ENCODE measurements around the gene OR2T11.
"Not testable (repeated sequence)": the region's sequence is repeated elsewhere in the genome, so short reads cannot be mapped to it uniquely, and the experiment has no call there.

The OR2T11 gene

GRCh38 chr1:248618119-248618518 is 16.8 kb downstream of the OR2T11 start:
- no peak for DNase-seq

- DNase-seq, result no peak
Observed at GRCh38 chr1:248613742-248614141, 21.1 kb downstream of the OR2T11 start.

- peak in 1 of 2 experiments; percentile 12 for DNase-seq
Observed at GRCh38 chr1:248611883-248612414, 22.9 kb downstream of the OR2T11 start.

- DNase-seq, result no peak
Observed at GRCh38 chr1:248610301-248610700, 24.6 kb downstream of the OR2T11 start.

- DNase-seq, result no peak
Observed at GRCh38 chr1:248599396-248599795, 35.5 kb downstream of the OR2T11 start.

GRCh38 chr1:248597589-248597988 is 37.3 kb downstream of the OR2T11 start, which contains the start of gene OR2T10:
OR2T10 (minus strand) TSS chr1:248597700; CDS start chr1:248593768, 3,932 bp downstream.
- DNase-seq, result no peak

GRCh38 chr1:248596615-248597014 is 38.3 kb downstream of the OR2T11 start:
- DNase-seq, result no peak

- no peak for DNase-seq
Observed at GRCh38 chr1:248593226-248593625, 41.7 kb downstream of the OR2T11 start.

- no peak for DNase-seq
Observed at GRCh38 chr1:248592655-248593054, 42.2 kb downstream of the OR2T11 start.

GRCh38 chr1:248590055-248590454 is 44.8 kb downstream of the OR2T11 start:
- DNase-seq, result no peak

- DNase-seq, result no peak
Observed at GRCh38 chr1:248589334-248589733, 45.6 kb downstream of the OR2T11 start.

GRCh38 chr1:248585266-248585665 is 49.6 kb downstream of the OR2T11 start:
- DNase-seq, result no peak

- no peak for DNase-seq
Observed at GRCh38 chr1:248576260-248576980, 58.5 kb downstream of the OR2T11 start.

GRCh38 chr1:248574657-248575056 is 60.2 kb downstream of the OR2T11 start, which contains the start of gene OR2T34:
OR2T34 (minus strand) TSS chr1:248574757; CDS start chr1:248574757, 0 bp downstream.
- not testable (repeated sequence) for DNase-seq

- not testable (repeated sequence) for DNase-seq
Observed at GRCh38 chr1:248573856-248574255, 61.0 kb downstream of the OR2T11 start.

Data from stimulated activated CD4-positive, alpha-beta T cell treated with anti-CD3 and anti-CD28 coated beads, Interleukin-4, amount 100 ng/mL, for 4 hours (primary cell).